Measurements from ENCODE around the gene MAML3. TPM values are rescaled to one million over a fixed set of nuclear protein-coding genes. Genes with fewer than 3 reads are reported as not detected.
"Not testable (repeated sequence)": the region's sequence is repeated elsewhere in the genome, so short reads cannot be mapped to it uniquely, and the experiment has no call there.

Gene MAML3
- total RNA-seq, 1 experiment from 2014 or later, result 8.6 TPM

GRCh38 chr4:139734201-139734874, 419.6 kb downstream of the MAML3 start:
- no peak for DNase-seq (ENCODE audit: low spot score)

GRCh38 chr4:139732991-139733570, 420.9 kb downstream of the MAML3 start:
- no peak for DNase-seq (ENCODE audit: low spot score)

DNA sequence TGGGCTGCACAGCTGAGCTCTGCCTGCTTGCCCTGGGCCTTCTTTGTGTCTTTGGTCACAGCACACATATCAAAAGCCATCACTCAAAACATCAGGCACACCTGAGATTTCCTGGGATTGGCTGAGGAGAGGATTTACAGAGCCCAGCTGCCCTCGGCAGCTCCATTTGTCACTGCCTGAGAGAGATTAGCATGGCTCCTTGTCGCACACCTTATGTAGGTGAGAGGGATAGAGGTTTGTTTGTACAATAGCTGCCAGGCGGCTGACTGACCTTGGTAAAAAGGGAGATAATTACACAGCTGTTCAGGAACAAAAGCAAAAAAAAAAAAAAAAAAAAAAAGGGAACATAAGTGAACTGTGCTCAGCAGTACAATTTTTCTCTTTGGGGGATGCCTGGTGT, 425.1 kb downstream of the MAML3 start:
- DNase-seq (ENCODE audit: low spot score), result no peak

- DNase-seq (ENCODE audit: low spot score), result no peak
These were observed 425.8 kb downstream of the MAML3 start for GRCh38 chr4:139728146-139728545.

DNA sequence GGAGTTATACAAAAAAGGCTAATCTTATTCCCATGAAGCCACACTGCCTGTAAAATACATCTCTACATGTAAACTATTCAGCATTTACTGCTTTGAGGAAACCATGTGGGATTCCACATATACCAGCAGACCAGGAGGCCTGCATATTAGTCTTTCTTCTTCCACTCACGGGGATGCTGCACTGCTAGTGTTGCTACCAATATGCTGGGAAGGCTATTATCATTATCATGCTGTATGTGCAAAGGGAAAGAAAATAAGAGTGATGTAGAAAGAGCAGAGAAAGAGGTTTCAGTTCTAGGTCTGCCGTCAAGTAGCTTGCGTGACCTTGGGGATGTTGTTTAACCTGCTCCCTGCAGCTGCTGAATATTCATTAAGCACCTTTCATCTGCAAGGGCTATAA, 427.4 kb downstream of the MAML3 start:
- DNase-seq (ENCODE audit: low spot score), result no peak

DNA sequence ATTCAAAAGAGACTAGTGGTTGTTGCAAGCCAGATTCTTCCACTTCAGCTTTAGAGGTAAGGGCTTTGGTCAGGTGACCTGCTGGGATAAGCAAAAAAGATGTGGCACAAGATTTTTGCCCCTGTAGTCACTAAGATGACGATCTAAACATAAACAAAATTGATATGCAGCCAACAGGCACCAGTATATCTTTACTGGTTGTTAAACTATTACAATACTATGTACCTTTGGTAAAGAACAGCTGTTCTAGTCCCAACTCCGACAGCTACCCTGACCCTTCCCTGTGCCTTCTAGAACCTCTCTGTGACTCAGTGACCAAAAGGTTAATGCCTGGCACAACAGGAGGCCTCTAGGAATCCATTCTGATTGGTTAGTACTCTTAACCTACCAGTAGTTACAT, 428.7 kb downstream of the MAML3 start:
- no peak for DNase-seq (ENCODE audit: low spot score)

DNA sequence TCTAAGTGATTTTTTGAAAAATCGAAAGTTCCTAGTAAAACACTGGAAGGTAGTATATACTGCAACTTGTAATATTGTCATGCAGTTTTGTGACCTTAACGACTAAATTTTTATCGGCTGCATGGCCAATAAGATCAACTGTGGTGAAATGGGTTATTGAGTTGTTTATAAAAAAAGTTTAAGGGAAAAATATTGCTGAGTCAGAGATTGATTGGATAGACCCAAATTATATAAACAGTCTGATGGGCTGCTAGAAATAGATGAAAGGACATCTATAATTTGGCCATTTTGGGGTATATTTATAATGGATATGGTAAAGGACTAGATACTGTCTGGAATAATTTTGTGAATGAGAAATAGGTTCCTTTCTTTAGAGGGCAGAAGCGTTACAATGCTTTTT, 432.2 kb downstream of the MAML3 start:
- DNase-seq (ENCODE audit: low spot score), result no peak

- DNase-seq (ENCODE audit: low spot score), result no peak
These were observed 433.2 kb downstream of the MAML3 start for GRCh38 chr4:139720806-139721205.

- DNase-seq (ENCODE audit: low spot score), result no peak
These were observed 434.4 kb downstream of the MAML3 start for GRCh38 chr4:139719381-139720101.

DNA sequence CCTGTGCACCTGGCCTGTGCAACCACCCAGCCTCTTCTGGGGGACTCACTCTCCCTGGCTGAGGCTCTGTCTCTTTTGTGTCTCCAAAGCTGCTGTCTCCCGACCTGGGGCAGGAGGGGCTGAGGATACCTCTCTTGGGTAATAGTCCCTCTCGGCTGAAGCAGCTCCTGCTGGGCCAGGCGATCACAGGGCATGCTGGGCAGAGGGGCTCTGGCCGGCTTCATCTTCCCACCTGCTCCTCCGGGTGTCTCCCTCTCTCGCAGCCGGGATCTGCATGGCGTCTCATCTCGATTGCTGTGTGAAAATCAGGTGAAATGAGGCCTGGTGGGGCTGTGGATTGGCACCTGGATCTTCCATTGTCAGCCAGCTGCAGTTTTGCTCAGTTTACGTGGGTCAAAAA, 435.2 kb downstream of the MAML3 start:
- DNase-seq (ENCODE audit: low spot score), result no peak

DNA sequence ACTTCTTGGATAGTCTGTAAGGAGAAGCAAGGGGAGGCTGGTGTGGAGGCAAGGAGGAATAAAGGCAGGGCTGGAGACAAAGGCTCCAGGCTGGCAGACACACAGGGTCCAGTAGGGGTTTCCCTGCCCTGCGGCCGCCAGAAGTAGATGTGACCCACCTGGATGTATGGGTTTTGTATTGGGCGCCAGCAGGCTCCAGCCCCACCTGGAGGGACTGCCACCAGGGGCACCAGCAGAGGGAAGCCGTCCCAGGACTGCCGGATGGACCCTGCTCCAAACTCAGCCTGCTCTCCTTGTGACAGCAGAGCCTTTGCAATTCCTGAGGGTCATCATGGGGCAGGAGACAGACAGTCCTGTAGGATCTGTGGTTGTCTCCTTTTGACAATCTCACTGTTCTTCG, 435.6 kb downstream of the MAML3 start:
- no peak for DNase-seq (ENCODE audit: low spot score)

- no peak for DNase-seq (ENCODE audit: low spot score)
These were observed 438.1 kb downstream of the MAML3 start for GRCh38 chr4:139715746-139716391.

- DNase-seq (ENCODE audit: low spot score), result no peak
These were observed 441.1 kb downstream of the MAML3 start for GRCh38 chr4:139712882-139713281.

- DNase-seq (ENCODE audit: low spot score), result no peak
These were observed 442.5 kb downstream of the MAML3 start for GRCh38 chr4:139711461-139711860.

DNA sequence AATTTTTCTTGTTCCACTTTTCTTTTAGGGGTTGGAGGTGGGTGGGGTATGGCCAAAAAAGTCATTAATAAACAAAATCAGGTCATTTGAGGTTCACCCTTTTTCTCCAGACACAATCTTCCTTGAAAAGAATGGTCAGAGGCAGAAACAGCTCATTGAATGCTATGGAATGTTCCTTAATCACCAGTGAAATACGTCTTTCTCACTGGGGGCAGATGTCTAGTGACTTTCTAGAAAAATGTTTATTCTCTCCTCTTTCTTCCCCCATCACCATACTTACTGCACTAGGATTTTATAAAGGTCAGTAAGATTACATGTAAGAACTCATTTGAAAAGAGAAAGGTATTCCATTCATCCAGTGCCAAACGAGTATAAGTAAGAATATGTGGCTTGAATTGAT, 443.9 kb downstream of the MAML3 start:
- DNase-seq (ENCODE audit: low spot score), result no peak

DNA sequence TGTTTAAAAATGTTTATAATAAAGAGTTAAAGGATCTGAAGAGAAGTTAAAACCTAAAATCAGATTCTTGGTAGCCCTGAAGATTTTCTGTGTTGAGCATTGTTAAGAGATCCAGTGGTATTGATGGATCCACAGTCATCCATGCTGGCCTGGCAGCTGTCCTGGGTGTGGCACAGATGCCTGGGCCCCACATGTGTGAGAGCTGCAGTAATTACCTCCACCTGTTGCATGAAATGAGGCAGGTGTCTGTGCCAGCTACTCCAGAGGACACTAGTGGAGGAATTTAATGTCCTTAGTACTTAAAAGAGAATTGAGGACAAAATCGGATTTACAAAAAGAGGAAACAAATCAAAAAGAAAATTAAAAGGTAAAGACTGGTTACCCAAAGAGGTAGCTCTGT, 444.3 kb downstream of the MAML3 start:
- no peak for DNase-seq (ENCODE audit: low spot score)

GRCh38 chr4:139704915-139705485, 449.0 kb downstream of the MAML3 start:
- DNase-seq (ENCODE audit: low spot score), result no peak

DNA sequence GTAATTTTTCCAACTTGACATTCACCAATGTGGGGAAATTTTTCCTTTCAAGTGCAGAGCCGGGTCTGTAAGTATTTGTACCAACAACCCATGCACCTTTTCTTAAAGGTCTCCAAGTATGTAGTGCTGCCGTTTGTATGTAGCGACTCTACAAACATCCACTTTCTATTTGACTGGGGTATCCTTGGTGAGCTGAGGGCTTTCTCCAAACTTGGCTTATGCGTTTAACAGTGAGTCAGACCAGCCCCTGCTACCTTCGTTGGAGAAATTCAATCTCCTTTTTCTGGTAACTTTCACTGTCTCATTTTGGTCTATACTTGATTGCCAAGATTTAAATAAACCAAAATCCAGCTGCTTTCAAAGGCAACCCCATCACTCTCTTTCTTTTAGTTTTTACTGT, 453.4 kb downstream of the MAML3 start:
- no peak for DNase-seq (ENCODE audit: low spot score)

GRCh38 chr4:139698167-139698925, 455.6 kb downstream of the MAML3 start:
- not testable (repeated sequence) for DNase-seq (ENCODE audit: low spot score)

GRCh38 chr4:139696491-139696890, 457.5 kb downstream of the MAML3 start:
- DNase-seq (ENCODE audit: low spot score), result no peak

DNA sequence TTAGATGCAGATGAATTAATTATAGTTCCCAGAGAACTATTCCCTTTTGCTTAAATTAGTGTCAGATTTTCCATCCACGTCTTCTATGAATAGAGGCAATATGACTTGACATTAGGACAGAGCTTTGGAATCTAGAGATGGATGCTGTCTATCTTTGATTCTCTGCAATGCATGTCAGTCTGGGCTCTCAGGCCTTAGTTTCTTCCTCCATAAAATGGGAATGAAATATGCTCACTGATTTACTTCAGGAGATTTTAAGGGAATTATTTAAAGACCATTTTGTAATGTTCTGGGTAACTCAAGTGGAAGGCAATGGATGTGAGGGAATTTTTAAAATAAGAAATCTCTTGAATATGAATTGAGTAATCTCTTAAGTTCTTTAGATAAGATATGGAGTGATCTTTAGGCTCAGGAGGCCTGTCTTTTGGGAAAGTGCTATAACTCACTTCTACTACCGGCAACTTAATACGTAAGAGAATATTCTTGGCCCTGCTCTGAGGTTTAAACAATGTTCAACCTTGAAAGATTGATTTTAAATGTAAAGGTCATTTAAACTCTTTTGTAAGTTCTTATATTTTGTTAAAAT, 459.4 kb downstream of the MAML3 start:
- no peak for DNase-seq (ENCODE audit: low spot score)

Measured in HT-29 (cell line).